Nephron progenitor cell (in vitro differentiated cells): Measurements from ENCODE around the gene DNAH1.

Experiments
- DNase-seq: peaks from one replicate; pipeline ENCODE4 v3.0.0; 2021
- H3K27ac Mint-ChIP-seq: 2 replicates; pipeline ENCODE4 v1.8.0; 2021; ENCODE audit warnings: mild to moderate bottlenecking, moderate library complexity, mixed read lengths
- H3K27me3 Mint-ChIP-seq: 2 replicates; pipeline ENCODE4 v1.8.0; 2021; ENCODE audit warnings: mild to moderate bottlenecking, low read depth, mixed read lengths; ENCODE audit not compliant: poor library complexity
- H3K36me3 Mint-ChIP-seq: 2 replicates; pipeline ENCODE4 v1.8.0; 2021; ENCODE audit warnings: low read depth, mixed read lengths
- H3K4me1 Mint-ChIP-seq: 2 replicates; pipeline ENCODE4 v1.8.0; 2021; ENCODE audit warnings: mixed read lengths
- H3K4me3 Mint-ChIP-seq: 2 replicates; pipeline ENCODE4 v1.8.0; 2021; ENCODE audit warnings: mild to moderate bottlenecking, moderate library complexity, mixed read lengths
- H3K9me3 Mint-ChIP-seq: 2 replicates; pipeline ENCODE4 v1.8.0; 2021; ENCODE audit warnings: mild to moderate bottlenecking, moderate library complexity, mixed read lengths
- CTCF ChIP-seq: fragments of 200-600 bp; sonication (generic); IDR thresholded peaks from 2 replicates; pipeline ENCODE4 v1.5.0; 2021; ENCODE audit warnings: antibody characterized with exemption

DNAH1 gene

GRCh38 chr3:52357151-52358080 lies 41.3 kb downstream of the DNAH1 start:
- DNase-seq = no peak
- TF ChIP-seq CTCF = no peak
- Mint-ChIP-seq H3K4me1 (peaks cover 17% of the 10 kb centered on the region), H3K4me3 (no peak overlapping the region), H3K27me3 (peaks cover 13% of the 10 kb centered on the region), H3K27ac (no peak overlapping the region), H3K9me3 (no peaks in the 10 kb centered on the region), H3K36me3 (no peaks in the 10 kb centered on the region)

GRCh38 chr3:52358362-52358940 lies 42.3 kb downstream of the DNAH1 start:
- Mint-ChIP-seq H3K4me1 (peaks cover 20% of the 10 kb centered on the region), H3K4me3 (no peak overlapping the region), H3K36me3 (no peaks in the 10 kb centered on the region), H3K9me3 (no peaks in the 10 kb centered on the region), H3K27ac (no peak overlapping the region), H3K27me3 (peaks cover 13% of the 10 kb centered on the region)
- no peak for DNase-seq
- TF ChIP-seq CTCF = no peak

GRCh38 chr3:52359116-52359855 lies 43.2 kb downstream of the DNAH1 start:
- no peak overlapping the region for H3K27ac Mint-ChIP-seq

DNA sequence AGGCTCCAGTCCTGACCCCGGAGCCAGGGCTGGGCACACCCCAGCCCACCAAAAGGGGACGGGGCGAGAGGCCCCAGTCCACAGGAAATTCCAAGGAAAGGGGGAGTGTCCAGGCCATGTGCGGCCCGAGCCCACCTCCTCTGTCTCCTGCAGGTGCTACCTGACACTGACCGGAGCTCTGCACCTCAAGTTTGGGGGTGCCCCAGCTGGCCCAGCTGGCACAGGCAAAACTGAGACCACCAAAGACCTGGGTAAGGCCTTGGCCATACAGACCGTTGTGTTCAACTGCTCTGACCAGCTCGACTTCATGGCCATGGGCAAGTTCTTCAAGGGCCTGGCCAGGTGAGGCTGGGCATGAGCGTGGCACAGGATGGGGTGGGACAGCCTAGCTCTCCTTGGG lies 44.9 kb downstream of the DNAH1 start:
- Mint-ChIP-seq H3K9me3 (no peaks in the 10 kb centered on the region), H3K36me3 (peaks cover 6% of the 10 kb centered on the region), H3K27ac (no peak overlapping the region), H3K4me3 (no peak overlapping the region), H3K4me1 (peaks cover 16% of the 10 kb centered on the region), H3K27me3 (peaks cover 7% of the 10 kb centered on the region)
- DNase-seq = no peak
- TF ChIP-seq CTCF = no peak

More at GRCh38 chr3:52359116-52359855, 43.2 kb downstream of the DNAH1 start:
- no peaks in the 10 kb centered on the region for H3K9me3 Mint-ChIP-seq
- peaks cover 13% of the 10 kb centered on the region for H3K27me3 Mint-ChIP-seq
- H3K4me1 Mint-ChIP-seq = peaks cover 20% of the 10 kb centered on the region
- H3K36me3 Mint-ChIP-seq = peaks cover 6% of the 10 kb centered on the region
- no peak overlapping the region for H3K4me3 Mint-ChIP-seq
- TF ChIP-seq CTCF = no peak
- DNase-seq = no peak

GRCh38 chr3:52361454-52361853 lies 45.3 kb downstream of the DNAH1 start:
- Mint-ChIP-seq H3K4me1 (peaks cover 16% of the 10 kb centered on the region), H3K27me3 (peaks cover 7% of the 10 kb centered on the region), H3K4me3 (no peak overlapping the region), H3K36me3 (peaks cover 6% of the 10 kb centered on the region), H3K27ac (no peak overlapping the region), H3K9me3 (no peaks in the 10 kb centered on the region)
- DNase-seq = no peak
- no peak for TF ChIP-seq CTCF
